ENCODE results near the gene CFH.
A peak's percentile ranks its signal among the peaks of the same experiment; 100 is the strongest.
"Not testable (repeated sequence)": the region's sequence is repeated elsewhere in the genome, so short reads cannot be mapped to it uniquely, and the experiment has no call there.

Gene CFH

DNA sequence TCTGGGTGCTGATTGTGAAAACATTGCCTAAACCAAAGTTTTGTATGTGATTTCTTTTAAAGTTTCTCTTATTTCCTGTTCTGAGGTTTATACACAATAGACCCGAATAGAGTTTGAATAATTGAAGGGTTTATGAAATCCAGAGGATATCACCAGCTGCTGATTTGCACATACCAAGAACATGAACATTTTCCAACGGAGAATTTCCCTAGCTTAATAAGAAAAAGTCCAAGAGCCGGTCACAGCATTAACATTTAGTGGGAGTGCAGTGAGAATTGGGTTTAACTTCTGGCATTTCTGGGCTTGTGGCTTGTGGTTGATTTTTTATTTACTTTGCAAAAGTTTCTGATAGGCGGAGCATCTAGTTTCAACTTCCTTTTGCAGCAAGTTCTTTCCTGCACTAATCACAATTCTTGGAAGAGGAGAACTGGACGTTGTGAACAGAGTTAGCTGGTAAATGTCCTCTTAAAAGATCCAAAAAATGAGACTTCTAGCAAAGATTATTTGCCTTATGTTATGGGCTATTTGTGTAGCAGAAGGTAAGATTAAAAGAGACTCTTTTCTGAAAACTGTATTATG, at the start of gene CFH:
Gene CFH, plus strand, starts transcription at position 407 of the 579 bp plus-strand sequence. Its CDS starts 75 bp downstream, at position 482.
- DNase-seq (ENCODE audit: low read depth), result peak; percentile 65
- H3K4me3 ChIP-seq (ENCODE audit: low read depth, low read length), result peak within 1 kb of the TSS; percentile 30

DNA sequence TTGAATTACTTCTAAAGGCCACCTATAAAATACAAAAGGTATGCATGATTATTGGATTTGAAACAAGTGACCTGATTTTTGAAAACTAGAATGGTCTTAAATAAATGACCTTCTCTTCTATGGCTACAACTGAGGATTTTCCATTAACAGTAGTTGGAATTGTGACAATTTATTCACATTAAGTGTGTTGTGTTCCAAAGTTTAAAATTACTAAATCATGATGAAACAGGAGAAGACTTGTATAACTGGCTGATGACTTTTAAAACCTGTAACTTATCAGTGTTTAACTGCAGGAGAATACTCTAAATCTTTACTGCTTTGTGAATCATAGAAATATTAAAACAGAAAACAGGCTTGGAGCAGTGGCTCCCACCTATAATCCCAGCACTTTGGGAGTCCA, 48.2 kb upstream of the CFH start:
- DNase-seq (ENCODE audit: low read depth), result no peak
- no peak overlapping the region for H3K4me3 ChIP-seq (ENCODE audit: low read depth, low read length)

DNA sequence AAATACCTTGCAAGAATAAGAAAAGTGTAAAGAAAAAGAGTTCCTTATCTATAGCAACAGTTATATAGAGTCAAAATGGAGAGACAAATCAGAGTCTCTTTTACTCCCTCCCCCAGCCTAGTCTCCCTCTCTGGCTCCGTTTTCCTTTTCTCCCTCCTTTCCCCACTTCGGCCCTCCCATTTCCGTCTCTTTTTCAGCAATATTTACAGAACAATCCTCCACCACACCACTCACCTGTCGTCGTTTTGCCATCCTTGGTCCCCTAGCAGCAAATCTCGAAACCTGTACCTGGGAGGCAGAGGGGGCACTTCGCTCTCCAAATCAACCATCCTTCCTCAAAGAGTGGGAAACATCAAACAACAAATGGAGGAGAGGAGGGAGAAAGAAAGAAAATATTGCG, 43.9 kb upstream of the CFH start:
- DNase-seq (ENCODE audit: low read depth), result no peak
- peak overlapping the region; percentile 62 for H3K4me3 ChIP-seq (ENCODE audit: low read depth, low read length)

DNA sequence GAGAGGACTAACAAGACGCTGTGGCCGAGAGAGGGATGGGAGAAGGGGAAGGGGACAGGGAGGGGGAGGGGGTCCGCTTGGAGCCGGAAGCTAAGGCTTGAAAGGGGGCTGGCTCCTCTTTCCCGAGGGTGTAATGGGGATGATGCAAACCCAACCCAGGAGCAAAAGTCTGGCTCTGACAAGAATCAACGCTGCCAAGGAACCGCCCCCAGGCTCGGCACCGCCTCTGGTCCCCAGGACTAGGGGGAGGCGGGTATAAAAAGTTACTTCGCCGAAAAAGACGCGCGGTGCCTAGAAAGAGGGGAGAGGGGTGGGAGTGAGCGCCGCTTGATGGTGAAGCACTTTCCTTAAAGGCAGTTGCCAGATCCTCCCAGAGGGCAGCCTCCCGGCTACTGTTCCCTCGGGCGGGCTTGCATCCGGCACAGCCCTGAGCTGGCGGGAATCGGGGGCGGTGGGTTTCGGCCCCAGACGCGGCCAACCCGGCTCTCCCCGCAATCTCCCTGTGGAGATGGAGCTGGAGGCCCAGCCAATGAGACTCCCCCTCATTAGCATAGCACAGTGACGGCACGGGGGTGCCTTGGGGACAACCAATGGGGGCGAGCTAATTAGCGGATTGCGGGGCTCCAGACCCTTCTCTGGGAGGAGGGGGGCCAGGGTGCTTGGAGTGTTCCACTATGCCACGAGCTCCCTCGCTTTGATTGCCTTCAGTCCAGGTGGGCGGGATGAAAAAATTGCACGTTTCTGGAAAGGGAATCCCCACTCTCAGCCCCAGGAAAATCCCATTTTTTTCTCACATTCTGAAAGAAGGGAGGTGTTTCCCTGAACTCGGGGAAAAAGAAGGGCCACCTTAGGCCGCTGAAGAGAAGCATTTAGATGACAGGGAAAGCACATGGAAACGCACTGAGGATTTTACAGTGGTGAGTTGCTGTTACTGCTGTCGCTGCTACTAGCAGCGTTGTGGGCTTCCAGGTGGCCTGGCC, 43.2 kb upstream of the CFH start, which contains the start of gene KCNT2:
Gene KCNT2, minus strand, starts transcription at position 51 of the 980 bp plus-strand sequence. CDS start 131 bp downstream, outside the sequence.
- DNase-seq (ENCODE audit: low read depth), result peak; percentile 27
- peak within 1 kb of the TSS; percentile 62 for H3K4me3 ChIP-seq (ENCODE audit: low read depth, low read length)

DNA sequence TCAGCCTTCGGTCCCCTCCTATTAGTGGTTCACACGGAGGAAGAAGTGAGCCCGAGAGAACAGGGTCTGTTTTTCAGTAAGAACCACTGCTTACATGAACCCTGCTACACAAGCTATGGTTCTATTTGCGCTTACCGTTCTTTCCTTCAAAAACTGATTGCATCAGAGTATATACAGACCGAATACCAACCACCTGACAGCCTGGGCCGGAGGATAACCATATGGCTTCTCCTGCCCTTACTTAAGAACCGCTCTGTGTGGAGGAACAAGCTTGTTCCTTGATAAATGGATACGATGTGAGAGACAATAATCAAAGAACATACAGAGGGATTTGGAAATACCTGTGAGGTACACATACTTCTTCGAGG, 42.5 kb upstream of the CFH start:
- peak overlapping the region; percentile 62 for H3K4me3 ChIP-seq (ENCODE audit: low read depth, low read length)
- no peak for DNase-seq (ENCODE audit: low read depth)

DNA sequence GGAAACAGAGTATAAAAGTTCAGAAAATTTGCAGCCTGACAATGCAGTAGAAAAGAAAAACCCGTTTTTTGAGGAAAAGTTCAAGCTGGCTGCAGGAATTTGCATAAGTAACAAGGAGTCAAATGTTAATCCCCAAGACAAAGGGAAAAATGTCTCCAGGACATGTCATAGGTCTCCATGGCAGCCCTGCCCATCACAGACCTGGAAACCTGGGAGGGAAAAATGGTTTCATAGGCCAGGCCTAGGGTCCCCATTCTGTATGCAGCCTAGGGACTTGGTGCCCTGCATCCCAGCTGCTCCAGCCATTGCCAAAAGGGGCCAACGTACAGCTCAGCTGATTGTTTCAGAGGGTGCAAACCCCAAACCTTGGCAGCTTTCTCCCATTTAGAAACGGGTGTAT, 40.0 kb upstream of the CFH start:
- H3K4me3 ChIP-seq (ENCODE audit: low read depth, low read length), result no peak overlapping the region
- no peak for DNase-seq (ENCODE audit: low read depth)

DNA sequence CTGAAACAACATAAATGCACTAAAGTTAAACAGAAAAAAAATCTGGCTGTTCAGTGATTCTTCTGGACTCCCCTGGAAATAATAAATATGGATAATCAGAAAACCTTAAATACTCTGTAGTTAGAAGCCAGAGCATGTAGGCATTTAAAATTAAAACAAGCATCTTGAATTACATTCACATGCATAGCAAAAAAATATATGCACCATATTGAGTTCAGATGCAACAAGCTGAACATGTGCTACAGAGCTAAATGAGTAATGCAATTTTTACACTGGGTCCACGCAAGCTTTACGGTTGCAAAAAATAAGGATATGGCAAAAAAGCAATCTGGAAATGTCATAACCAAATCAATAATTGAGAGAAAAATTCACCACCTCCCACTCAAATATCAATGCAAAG, 32.1 kb upstream of the CFH start:
- H3K4me3 ChIP-seq (ENCODE audit: low read depth, low read length), result no peak overlapping the region
- DNase-seq (ENCODE audit: low read depth), result no peak

DNA sequence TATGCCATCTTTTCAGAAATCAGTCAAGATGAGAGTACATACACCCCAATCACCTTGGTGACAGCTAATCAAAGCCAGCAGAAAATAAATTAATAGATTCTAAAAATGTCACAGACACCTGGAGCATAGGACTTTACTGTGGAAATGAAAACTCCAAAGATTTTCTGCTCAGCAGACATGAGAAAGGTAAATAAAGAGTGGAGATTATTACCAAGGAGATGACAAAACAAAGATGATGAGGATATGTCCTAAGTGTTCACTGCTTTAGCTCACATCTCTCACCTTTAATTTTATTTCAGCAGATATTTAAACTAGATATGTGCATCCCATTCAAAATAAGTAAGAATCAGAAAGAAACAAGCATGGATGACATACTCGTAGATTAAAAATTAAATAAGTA, 28.8 kb upstream of the CFH start:
- H3K4me3 ChIP-seq (ENCODE audit: low read depth, low read length), result no peak overlapping the region
- DNase-seq (ENCODE audit: low read depth), result no peak

DNA sequence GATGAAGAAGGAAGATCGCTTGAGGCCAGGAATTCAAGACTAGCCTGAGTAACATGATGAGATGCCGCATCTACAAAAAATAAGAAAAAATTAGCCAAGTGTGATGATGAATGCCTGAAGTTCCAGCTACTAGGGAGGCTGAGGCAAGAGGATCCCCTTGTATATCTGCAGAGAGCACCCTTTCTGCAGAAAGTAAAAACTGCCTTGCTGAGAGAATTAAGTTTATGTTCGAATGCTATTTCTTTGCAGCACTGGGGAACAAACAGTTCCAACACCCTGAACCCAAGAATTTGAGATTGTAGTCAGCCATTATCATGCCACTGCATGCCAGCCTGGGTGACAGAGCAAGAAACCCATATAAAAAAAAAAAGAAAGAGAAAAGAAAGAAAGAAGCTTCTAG, 23.0 kb upstream of the CFH start:
- H3K4me3 ChIP-seq (ENCODE audit: low read depth, low read length), result no peak overlapping the region
- no peak for DNase-seq (ENCODE audit: low read depth)

DNA sequence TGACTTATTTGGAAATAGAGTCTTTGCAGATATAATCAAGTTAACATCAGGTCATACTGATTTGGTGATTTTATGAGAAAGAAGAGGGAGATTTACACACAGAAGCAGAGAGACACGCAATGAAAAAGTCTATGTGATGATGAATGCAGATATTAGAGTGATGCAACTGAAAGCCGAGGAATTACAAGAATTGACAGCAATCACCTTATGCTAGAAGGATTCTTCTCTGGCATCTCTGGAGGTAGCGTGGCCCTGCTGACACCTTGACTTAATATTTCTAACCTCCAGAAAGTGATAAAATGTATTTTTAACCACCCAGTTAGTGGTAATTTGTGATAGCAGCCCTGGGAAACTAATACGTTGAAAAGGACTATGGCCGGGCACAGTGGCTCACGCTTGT, 14.2 kb upstream of the CFH start:
- no peak for DNase-seq (ENCODE audit: low read depth)
- H3K4me3 ChIP-seq (ENCODE audit: low read depth, low read length), result no peak overlapping the region

DNA sequence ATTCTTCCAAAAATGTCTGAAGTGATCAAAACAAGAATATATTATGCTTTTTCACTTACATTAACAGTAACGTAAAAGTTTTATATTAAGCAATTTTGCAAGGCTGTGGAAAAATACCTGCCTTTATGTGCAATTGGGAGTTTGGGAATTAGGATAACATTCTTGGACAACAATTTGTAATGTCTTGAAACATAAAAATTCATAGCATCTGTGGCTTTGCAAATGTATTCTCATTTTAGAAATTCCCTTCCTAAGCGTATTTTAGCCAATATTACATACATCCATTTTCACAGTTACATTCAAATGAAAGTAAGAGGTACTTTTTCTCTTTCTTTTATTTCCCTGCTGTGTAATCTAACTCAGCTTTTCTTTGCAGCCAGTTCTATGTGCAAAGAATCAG, 13.4 kb upstream of the CFH start:
- no peak overlapping the region for H3K4me3 ChIP-seq (ENCODE audit: low read depth, low read length)
- DNase-seq (ENCODE audit: low read depth), result no peak

DNA sequence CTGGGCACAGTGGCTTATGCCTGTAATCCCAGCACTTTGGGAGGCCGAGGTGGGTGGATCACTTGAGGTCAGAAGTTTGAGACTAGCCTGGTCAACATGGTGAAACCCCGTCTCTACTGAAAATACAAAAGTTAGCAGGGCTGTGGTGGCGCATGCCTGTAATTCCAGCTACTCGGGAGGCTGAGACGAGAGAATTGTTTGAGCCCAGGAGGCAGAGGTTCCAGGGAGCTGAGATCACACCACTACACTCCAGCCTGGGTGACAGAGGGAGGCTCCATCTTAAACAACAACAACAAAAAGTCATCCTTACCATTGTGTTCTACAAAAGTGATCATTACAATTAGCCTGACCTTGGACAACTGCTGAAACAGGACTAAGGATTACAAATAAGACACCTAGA, 12.6 kb upstream of the CFH start:
- not testable (repeated sequence) for H3K4me3 ChIP-seq (ENCODE audit: low read depth, low read length); DNase-seq (ENCODE audit: low read depth)

DNA sequence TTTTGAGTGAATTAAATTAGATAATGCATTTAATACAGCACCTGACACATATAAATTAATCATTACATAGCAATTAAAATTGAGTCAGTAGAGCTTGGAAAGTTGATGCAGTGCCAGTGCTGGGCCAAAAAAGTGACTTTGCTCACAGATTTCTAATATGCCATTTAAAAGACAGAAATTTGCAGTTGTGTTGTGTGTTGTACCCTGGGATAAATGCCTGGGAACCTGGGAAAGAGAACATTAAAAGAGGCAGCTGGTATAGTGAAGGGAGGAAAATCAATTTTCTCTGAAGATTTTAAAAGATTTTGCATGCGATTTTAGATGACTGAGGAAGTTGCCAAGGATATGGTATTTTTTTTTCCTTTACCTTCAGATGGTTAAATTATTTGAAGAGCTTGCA, 10.9 kb upstream of the CFH start:
- DNase-seq (ENCODE audit: low read depth), result no peak
- no peak overlapping the region for H3K4me3 ChIP-seq (ENCODE audit: low read depth, low read length)

DNA sequence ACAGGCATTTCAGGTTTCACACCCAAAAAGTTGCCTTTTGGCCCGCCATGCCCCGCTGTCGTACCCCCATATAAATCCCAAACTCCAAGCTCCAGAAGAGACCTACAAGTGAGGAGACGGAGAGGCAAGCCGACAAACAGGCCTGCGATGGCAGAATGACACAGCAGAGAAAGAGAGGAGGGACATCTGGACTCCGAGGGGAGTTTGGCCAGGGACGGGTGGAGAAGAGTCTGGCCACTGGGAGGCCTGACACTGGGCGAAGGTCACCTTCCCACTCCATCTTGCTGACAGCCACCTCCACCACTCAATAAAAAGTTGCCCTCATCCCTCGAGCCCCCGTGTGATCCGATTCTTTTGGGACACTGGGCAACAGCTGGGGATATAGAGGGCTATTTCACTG, 1.9 kb upstream of the CFH start:
- H3K4me3 ChIP-seq (ENCODE audit: low read depth, low read length), result no peak overlapping the region
- DNase-seq (ENCODE audit: low read depth), result no peak

DNA sequence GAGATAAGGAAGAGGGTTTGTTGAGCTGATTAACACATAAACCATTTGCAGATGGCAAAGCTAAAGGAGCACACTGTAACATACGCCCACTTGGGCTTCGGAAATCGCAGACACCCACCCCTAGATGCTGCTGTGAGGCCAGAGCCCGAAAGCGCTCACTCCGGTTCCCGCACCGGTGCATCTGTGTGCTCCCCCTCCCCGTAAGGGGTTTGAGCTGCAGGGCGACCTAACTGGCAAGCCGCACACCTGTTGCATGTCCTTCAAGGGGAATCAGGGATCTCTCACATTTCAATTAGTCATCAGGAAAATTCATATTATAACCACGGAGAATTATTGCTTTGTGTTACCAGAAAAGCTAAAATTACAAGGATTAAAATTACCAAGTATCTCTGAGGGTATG, 1.4 kb upstream of the CFH start:
- no peak overlapping the region for H3K4me3 ChIP-seq (ENCODE audit: low read depth, low read length)
- DNase-seq (ENCODE audit: low read depth), result peak; percentile 34

DNA sequence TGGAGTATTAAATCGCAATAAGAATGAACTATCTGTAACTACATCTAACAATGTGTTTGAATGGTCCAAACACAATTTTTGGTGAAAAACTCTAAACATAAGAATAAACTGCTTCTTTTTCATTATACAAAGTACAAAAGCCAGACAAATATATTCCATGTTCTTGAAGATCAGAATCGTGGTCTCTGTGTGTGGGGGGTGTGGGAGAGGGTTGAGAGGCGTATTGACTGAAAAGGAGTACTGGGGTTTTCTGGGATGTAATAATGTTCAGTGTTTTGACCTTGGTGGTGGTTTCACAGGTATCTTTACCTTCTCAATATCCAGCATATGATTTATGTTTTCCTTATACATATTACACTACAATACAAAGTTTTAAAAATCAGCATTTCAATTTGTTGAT, 764 bp upstream of the CFH start:
- H3K4me3 ChIP-seq (ENCODE audit: low read depth, low read length), result no peak overlapping the region
- no peak for DNase-seq (ENCODE audit: low read depth)

DNA sequence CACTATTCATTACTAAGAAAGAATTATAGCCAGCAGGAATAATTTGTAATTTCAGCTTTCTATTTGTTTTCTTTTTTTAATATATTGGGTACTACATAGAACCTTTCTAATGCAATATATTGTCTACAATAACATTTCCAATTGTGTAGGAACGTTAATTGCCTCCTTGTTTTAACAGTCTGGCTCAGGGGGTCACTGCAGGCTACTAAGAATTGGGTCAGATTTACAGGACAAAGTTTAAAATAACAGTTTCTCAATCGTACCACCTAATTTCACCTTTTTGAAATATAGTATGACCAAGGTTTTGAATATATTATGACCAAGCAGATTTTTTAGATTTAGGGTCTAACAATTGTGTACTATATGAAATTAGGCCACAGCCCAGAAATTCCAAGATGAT, 2.4 kb downstream of the CFH start:
- DNase-seq (ENCODE audit: low read depth), result no peak
- H3K4me3 ChIP-seq (ENCODE audit: low read depth, low read length), result no peak overlapping the region

DNA sequence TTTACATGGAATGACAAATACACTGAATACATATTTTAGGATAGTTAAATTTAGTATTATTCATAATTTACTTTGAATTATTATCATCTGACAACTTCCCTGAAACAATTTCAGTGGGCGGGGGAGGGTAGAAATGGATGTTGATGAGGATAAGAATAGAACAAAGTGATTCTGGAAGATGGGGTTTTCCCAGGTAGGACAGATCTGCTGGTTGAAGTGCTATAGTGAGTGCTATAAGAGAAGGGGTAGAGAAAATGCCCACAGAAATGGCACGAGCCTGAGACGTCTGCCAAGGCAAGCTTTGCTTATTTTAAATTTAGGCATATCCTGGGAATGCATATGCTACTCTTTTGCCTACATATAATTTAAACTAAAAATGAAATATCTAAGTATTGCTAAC, 3.2 kb downstream of the CFH start:
- DNase-seq (ENCODE audit: low read depth), result no peak
- no peak overlapping the region for H3K4me3 ChIP-seq (ENCODE audit: low read depth, low read length)

DNA sequence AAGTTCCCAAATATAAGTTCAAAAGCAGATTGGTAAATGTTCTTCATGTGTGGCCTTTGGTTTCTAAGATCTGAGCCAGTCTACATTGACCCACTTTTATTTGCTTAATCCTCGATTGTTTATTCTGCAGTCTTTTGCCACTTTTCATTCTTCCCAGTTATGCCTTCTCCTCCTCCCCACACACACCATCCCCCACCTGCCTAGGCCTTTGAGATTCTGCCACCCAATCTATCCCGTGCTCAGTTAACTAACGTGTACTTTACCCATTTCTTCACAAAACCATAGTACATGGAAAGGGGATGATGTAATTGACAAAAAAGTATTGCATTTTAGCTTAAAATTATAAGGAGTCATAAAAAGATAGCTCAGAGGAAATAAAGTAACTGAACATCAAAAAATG, 3.7 kb downstream of the CFH start:
- no peak for DNase-seq (ENCODE audit: low read depth)
- H3K4me3 ChIP-seq (ENCODE audit: low read depth, low read length), result no peak overlapping the region

DNA sequence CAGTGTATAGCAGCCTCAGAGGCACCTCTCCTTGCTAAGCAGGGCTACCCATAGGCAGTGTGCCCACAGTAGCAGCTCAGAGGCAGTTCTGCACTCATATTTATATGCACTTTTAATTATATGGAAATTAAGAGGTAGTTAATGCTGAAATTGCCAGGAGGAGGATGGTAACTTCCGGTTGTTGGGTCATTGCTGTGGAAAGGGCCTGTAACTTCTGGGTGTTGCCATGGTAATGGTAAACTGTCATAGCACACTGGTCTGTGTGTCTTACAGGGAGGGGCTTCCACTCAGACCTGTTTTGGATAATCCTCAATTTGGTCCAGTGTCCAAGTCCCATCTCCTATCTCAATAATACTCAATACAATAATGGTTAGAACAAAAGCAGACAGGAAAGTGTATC, 7.6 kb downstream of the CFH start:
- no peak for DNase-seq (ENCODE audit: low read depth)
- no peak overlapping the region for H3K4me3 ChIP-seq (ENCODE audit: low read depth, low read length)

DNA sequence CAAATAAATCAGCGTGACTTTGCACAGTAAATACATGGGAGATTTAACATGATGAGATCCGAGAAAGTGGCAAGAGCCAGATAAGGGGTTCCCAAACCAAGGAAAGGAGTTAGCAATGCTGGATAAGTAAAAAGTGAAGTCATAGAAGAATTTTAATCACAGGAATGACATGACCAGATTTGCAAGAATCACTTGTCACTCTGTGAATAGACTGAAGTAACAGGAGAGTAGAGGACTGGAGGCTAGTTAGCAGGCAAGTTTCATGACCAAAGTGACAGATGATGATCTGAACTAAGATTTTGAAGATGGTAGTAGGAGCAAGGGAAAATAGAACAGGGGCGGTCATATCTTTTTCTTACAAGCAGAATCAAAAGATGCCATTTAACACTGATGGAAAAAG, 8.4 kb downstream of the CFH start:
- no peak for DNase-seq (ENCODE audit: low read depth)

More for the DNA sequence above, 8.4 kb downstream of the CFH start:
- H3K4me3 ChIP-seq (ENCODE audit: low read depth, low read length), result no peak overlapping the region
